HL-60/S4 treated with retinoic acid at 250 ng/mL for 4 days and 3 days (cell line): Measurements from ENCODE around the gene LILRB2.
"Not testable (repeated sequence)": the region's sequence is repeated elsewhere in the genome, so short reads cannot be mapped to it uniquely, and the experiment has no call there.

Experiments
- in situ Hi-C: fragments of 300-500 bp; cut with MboI; formaldehyde crosslinking; loops from 2 replicates; pipeline ENCODE4 v1.7.0; 2022; ENCODE audit warnings: low sequenced_read_pairs

Gene LILRB2

GRCh38 chr19:54247106-54247930, 33.6 kb downstream of the LILRB2 start:
- in situ Hi-C loops = no loop called here

GRCh38 chr19:54245936-54246335, 35.0 kb downstream of the LILRB2 start:
- in situ Hi-C loops = no loop called here

GRCh38 chr19:54243809-54244208, 37.1 kb downstream of the LILRB2 start:
- in situ Hi-C loops = not testable (repeated sequence)

- in situ Hi-C loops = not testable (repeated sequence)
These were observed 38.3 kb downstream of the LILRB2 start, which contains the start of gene LILRA6 for GRCh38 chr19:54242646-54243045. Gene LILRA6 (minus strand): TSS chr19:54242790.

GRCh38 chr19:54242234-54242633, 38.7 kb downstream of the LILRB2 start:
- in situ Hi-C loops = not testable (repeated sequence)

GRCh38 chr19:54240372-54241336, 40.3 kb downstream of the LILRB2 start:
- in situ Hi-C loops = not testable (repeated sequence)

- in situ Hi-C loops = not testable (repeated sequence)
These were observed 41.2 kb downstream of the LILRB2 start for GRCh38 chr19:54239491-54240371.

GRCh38 chr19:54233941-54234340, 47.0 kb downstream of the LILRB2 start:
- in situ Hi-C loops = no loop called here

- in situ Hi-C loops = no loop called here
These were observed 49.6 kb downstream of the LILRB2 start for GRCh38 chr19:54231077-54231931.

GRCh38 chr19:54230031-54230430, 50.9 kb downstream of the LILRB2 start:
- in situ Hi-C loops = no loop called here

- in situ Hi-C loops = no loop called here
These were observed 51.8 kb downstream of the LILRB2 start for GRCh38 chr19:54229146-54229545.

- in situ Hi-C loops = not testable (repeated sequence)
These were observed 56.3 kb downstream of the LILRB2 start for GRCh38 chr19:54224619-54225018.

GRCh38 chr19:54223937-54224281, 57.0 kb downstream of the LILRB2 start:
- in situ Hi-C loops = not testable (repeated sequence)
